COR-L47 (cell line): ENCODE data around the gene HSD3B1.
"Not testable (repeated sequence)": the region's sequence is repeated elsewhere in the genome, so short reads cannot be mapped to it uniquely, and the experiment has no call there.

Experiments used
- DNase-seq: peaks from one replicate; lab custom pipeline; 2025; lab: John Stamatoyannopoulos, UW

Gene HSD3B1

GRCh38 chr1:119490925-119491324, 16.1 kb upstream of the HSD3B1 start:
- DNase-seq = no peak

GRCh38 chr1:119492763-119493162, 14.2 kb upstream of the HSD3B1 start:
- no peak for DNase-seq

- no peak for DNase-seq
These were observed 2.2 kb upstream of the HSD3B1 start for GRCh38 chr1:119504831-119505230.

GRCh38 chr1:119510046-119510445, 3.0 kb downstream of the HSD3B1 start:
- no peak for DNase-seq

- DNase-seq = no peak
These were observed 8.2 kb downstream of the HSD3B1 start for GRCh38 chr1:119515221-119515620.

- DNase-seq = no peak
These were observed 9.2 kb downstream of the HSD3B1 start for GRCh38 chr1:119516247-119516646.

GRCh38 chr1:119516680-119517079, 9.7 kb downstream of the HSD3B1 start:
- DNase-seq = no peak

GRCh38 chr1:119517667-119518066, 10.7 kb downstream of the HSD3B1 start:
- not testable (repeated sequence) for DNase-seq

- DNase-seq = no peak
These were observed 24.8 kb downstream of the HSD3B1 start for GRCh38 chr1:119531606-119532323.

- DNase-seq = no peak
These were observed 25.4 kb downstream of the HSD3B1 start for GRCh38 chr1:119532324-119532910.

GRCh38 chr1:119535381-119535780, 28.4 kb downstream of the HSD3B1 start:
- no peak for DNase-seq

- DNase-seq = no peak
These were observed 31.0 kb downstream of the HSD3B1 start for GRCh38 chr1:119537966-119538365.

GRCh38 chr1:119539636-119540035, 32.6 kb downstream of the HSD3B1 start:
- no peak for DNase-seq

- no peak for DNase-seq
These were observed 34.4 kb downstream of the HSD3B1 start for GRCh38 chr1:119541389-119541788.

- no peak for DNase-seq
These were observed 35.5 kb downstream of the HSD3B1 start for GRCh38 chr1:119542492-119542946.

GRCh38 chr1:119544165-119544762, 37.3 kb downstream of the HSD3B1 start:
- no peak for DNase-seq

- no peak for DNase-seq
These were observed 39.6 kb downstream of the HSD3B1 start for GRCh38 chr1:119546641-119547040.

- DNase-seq = no peak
These were observed 40.3 kb downstream of the HSD3B1 start for GRCh38 chr1:119547306-119547705.

- no peak for DNase-seq
These were observed 40.8 kb downstream of the HSD3B1 start for GRCh38 chr1:119547805-119548204.

- DNase-seq = peak; percentile 75
These were observed 42.7 kb downstream of the HSD3B1 start for GRCh38 chr1:119549719-119550132.

- DNase-seq = no peak
These were observed 43.4 kb downstream of the HSD3B1 start for GRCh38 chr1:119550381-119550780.

- DNase-seq = no peak
These were observed 44.2 kb downstream of the HSD3B1 start for GRCh38 chr1:119551218-119551617.

GRCh38 chr1:119552656-119553055, 45.6 kb downstream of the HSD3B1 start:
- not testable (repeated sequence) for DNase-seq
